H1 (cell line): Measurements from ENCODE around the gene CNIH1.

ENCODE experiments used
- POLR2AphosphoS5 ChIP-seq: IDR thresholded peaks from 2 replicates; pipeline ENCODE4 v1.6.1; 2011; ENCODE audit warnings: low read depth, low read length
- SP1 ChIP-seq: IDR thresholded peaks from 2 replicates; pipeline ENCODE4 v1.6.1; 2011; ENCODE audit warnings: low read depth, low read length

GRCh38 chr14:54462048-54462447 is 20.9 kb upstream of the CNIH1 start:
- no peak for TF ChIP-seq SP1
- no peak for TF ChIP-seq POLR2AphosphoS5
